Ecto neural progenitor cell (in vitro differentiated cells): Measurements from ENCODE around the gene PACS1.
"Not testable (repeated sequence)": the region's sequence is repeated elsewhere in the genome, so short reads cannot be mapped to it uniquely, and the experiment has no call there.

Experiments
- DNase-seq: peaks from one replicate; pipeline ENCODE4 v3.0.0-alpha.2; 2018; ENCODE audit warnings: low spot score

PACS1 gene

GRCh38 chr11:66076561-66076960 lies 6.5 kb downstream of the PACS1 start:
- DNase-seq, result no peak

- DNase-seq, result no peak
These were observed 7.9 kb downstream of the PACS1 start for GRCh38 chr11:66077927-66078326.

DNA sequence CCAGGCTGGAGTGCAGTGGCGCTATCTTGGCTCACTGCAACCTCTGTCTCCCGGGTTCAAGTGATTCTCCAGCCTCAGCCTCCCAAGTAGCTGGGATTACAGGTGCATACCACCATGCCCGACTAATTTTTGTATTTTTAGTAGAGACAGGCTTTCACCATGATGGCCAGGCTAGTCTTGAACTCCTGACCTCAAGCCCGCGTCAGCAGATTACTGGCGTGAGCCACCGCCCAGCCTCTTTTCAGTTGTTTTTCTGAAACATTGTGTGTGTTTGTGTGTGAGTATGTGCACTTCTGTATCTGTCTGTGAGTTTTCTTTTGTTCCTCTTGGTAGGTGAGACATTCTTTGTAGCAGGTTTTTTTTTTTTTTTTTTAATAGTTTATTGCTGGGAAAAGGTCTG lies 8.9 kb downstream of the PACS1 start:
- DNase-seq, result not testable (repeated sequence)

GRCh38 chr11:66080055-66080817 lies 10.2 kb downstream of the PACS1 start:
- no peak for DNase-seq

DNA sequence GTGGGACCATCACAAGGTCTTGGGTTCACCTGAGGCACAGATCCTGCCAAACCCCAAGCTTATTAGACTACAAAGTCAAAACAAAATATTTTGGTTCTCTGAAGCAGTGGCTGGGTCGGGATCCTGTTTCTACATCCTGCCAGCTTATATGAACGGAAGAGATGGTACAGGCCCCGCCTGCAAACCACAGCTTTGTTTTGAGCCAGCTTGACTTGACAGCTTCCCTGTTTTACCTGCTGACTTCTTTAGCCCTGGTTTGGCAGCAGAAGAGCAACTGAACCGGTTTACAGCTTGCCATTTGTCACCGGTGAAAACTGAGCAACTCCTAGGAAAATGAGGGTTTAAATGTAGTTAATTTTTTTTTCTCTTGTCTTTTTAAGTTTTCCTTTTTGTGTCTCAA lies 11.4 kb downstream of the PACS1 start:
- no peak for DNase-seq

DNA sequence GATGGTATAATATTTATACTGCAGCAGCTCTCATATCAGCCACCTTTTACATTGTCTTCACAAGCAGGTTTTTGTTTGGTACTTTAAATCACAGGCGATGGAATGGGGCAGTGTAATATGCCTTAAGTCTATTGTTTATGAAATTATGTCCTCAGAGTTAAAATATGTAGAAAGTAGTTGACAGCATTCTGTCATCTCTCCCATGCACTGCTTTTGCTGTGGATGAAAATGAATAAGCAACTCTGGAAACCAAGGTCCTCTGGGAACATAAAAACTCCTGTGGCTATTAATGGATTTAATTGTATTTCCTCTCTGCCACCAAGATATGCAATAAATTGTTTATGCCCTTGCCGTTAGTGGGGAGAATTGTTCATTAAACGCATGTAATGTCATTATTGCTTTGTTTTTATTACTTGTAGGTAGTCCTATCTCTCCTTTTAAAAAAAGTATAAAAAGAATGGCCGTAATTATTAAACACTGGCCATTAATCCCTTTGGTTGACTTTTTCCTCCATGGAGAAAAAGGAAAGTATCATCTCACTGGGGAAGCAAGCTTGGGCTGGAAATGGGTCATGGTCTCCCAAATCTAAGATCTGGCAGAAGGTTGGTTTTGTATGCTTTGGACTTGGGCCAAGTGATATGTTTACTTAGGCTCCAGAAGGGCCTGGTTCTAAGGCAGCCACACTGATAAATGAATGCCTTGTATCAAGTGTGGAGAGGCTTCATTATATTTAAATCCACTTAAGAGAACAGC lies 13.1 kb downstream of the PACS1 start:
- no peak for DNase-seq

DNA sequence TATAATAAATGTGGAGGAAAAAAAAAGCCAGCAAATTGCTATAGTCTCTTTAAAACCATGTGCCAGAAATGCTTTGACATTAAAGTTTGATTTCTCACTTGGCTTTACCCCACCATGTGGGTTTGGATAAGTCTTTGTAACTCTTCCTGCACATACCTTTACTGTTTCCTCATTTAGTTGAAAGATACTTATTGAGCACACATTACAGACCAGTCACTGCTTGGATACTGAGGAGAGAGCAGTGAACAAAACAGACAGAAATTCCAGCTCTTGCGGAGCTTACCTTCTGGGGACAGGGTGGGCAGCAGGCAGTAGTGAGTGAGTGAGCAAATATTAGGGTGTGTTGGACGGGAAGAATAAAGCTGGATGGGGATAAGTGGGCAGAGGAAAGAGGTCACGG lies 13.7 kb downstream of the PACS1 start:
- no peak for DNase-seq

DNA sequence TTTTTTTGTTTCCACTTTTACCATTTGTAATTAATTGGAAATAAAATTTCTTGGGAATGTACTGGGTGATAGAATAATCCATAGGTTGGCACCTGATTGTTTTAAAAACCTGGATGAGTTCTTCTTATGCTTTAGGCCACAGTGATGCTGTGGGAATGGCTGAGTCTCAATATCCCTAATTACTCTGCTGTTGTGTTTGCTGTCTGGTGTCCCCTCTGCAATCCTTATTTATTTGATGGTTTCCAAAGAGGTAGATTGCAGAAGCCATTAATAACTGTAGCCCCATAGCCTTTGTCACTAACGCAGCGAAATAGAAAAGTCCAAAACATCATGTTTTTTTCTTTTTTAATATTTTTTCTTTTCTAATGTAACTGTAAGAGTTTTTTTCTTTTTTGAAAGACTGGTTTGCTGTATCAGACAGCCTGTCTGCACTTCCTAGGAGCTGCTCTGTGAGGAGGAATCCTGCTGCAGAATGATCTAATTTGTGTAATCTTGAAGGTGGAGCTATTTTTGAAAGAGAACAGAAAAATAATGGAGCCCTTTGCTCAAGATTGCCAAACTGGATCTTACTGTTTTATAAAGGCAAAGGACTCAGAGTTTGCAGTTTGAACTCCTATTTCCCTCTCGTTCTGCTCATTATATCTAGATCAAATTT lies 14.9 kb downstream of the PACS1 start:
- DNase-seq, result no peak

DNA sequence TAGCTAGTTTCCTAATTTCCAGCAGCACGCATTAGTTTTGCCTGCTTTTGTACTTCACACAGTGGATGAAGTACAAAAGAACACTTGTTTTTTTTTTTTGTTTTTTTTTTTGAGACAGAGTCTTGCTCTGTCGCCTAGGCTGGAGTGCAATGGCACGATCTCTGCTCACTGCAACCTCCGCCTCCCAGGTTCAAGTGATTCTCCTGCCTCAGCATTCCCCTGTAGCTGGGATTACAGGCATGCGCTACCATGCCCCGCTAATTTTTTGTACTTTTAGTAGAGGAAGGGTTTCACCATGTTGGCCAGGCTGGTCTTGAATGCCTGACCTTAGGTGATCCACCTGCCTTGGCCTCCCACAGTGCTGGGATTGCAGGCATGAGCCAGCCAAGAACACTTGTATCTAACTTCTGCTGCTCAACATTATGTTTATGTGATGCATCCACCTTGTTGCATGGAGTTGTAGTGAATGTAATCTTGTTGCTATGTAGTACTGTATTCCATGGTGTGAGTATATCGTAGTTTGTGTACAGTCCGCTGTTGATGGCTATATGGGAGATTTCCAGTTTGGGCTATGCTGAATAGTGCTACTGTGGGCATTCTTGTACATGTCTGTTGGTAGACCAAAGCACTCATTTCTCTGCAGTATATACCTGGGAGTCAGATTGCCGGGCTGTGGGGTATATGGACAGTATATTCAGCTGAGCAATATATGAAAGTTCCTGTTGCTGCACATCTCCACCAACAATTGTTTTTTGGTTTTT lies 17.3 kb downstream of the PACS1 start:
- DNase-seq, result no peak

- no peak for DNase-seq
These were observed 19.0 kb downstream of the PACS1 start for GRCh38 chr11:66089067-66089466.

- DNase-seq, result no peak
These were observed 20.2 kb downstream of the PACS1 start for GRCh38 chr11:66090288-66090687.

DNA sequence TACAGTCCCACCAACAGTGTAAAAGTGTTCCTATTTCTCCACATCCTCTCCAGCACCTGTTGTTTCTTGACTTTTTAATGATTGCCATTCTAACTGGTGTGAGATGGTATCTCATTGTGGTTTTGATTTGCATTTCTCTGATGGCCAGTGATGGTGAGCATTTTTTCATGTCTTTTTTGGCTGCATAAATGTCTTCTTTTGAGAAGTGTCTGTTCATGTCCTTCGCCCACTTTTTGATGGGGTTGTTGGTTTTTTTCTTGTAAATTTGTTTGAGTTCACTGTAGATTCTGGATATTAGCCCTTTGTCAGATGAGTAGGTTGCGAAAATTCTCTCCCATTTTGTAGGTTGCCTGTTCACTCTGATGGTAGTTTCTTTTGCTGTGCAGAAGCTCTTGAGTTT lies 22.1 kb downstream of the PACS1 start:
- not testable (repeated sequence) for DNase-seq

- DNase-seq, result not testable (repeated sequence)
These were observed 29.7 kb downstream of the PACS1 start for GRCh38 chr11:66099746-66100145.

GRCh38 chr11:66100272-66101065 lies 30.4 kb downstream of the PACS1 start:
- no peak for DNase-seq

DNA sequence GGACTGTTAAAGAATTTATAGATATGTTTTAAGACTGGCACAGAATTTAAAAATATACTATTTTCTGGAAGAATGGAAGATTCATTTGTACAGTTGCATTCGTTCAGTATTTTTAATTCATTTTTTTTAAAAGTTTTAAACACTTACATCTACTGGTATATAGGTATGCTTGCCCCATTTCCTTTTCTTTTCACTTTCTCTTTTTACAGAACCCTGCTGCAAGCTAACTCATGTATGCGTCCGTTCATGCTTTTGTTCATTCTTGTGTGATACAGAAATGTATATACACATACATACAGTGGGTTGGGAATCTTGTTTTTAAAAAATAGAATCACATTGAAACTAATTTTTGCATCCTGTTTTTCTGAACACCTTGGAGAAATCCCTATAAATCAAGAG lies 31.0 kb downstream of the PACS1 start:
- no peak for DNase-seq

DNA sequence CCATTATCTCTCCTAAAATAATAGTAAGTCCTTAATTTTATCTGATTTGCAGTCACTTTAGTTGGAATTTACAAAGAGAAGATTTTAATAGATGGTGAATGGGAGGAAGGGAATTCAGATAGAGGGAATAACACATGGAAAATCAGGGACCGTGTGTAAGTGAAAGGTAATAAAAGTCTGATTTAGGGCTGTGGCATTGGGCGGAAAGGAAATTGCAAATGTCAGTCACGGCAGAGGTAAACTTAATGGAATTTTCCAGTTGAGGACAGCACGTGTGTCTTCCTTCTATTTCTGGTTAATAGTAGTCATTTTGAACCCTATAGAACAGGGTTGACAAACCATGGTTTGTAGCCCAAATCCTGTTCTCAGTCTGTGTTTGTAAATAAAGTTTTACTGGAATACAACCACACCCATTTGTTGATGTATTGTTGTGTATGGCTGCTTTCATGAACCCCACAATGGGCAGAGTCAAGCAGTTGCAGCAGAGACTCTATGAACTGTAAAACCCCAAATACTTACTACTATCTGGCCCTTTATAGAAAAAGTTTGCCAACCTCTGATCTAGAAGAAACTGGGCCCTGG lies 34.1 kb downstream of the PACS1 start:
- DNase-seq, result no peak

DNA sequence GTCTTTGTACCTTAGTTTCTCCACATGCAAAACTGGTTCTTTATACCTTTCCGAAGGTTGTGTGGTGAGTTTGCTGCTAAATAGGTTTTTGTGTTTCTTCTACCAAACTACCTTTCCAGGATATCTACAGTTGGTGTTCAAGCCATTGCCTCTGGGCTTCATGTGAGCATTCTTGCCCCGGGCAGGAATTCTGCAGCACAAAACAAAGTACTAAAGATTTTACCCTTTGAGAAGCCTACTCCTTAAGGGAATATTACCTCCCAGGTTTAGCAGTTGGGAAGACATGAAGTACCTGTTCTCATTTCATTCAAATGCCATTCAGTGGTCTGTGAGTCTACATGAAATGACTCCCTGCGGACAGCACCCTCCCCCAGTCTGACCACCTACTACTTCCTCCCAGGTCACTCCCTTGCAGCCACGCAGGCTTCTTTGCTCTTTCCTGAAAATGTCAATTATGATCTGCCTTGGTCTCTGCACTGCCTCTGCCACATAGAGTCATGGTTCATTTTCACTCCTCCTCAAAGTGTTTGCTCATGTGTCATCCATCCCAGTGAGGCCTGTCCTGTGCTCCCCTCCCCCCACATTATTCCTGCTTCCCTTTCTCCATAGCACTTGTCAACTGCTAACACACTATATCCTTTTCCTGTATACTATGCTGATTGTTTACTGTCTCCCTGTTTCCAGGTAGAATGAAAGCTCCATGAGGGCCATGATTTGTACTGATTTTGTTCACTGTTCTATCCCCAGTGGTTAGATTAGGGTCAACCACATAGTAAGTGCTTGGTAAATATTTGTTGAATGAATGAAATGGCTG lies 36.9 kb downstream of the PACS1 start:
- no peak for DNase-seq

DNA sequence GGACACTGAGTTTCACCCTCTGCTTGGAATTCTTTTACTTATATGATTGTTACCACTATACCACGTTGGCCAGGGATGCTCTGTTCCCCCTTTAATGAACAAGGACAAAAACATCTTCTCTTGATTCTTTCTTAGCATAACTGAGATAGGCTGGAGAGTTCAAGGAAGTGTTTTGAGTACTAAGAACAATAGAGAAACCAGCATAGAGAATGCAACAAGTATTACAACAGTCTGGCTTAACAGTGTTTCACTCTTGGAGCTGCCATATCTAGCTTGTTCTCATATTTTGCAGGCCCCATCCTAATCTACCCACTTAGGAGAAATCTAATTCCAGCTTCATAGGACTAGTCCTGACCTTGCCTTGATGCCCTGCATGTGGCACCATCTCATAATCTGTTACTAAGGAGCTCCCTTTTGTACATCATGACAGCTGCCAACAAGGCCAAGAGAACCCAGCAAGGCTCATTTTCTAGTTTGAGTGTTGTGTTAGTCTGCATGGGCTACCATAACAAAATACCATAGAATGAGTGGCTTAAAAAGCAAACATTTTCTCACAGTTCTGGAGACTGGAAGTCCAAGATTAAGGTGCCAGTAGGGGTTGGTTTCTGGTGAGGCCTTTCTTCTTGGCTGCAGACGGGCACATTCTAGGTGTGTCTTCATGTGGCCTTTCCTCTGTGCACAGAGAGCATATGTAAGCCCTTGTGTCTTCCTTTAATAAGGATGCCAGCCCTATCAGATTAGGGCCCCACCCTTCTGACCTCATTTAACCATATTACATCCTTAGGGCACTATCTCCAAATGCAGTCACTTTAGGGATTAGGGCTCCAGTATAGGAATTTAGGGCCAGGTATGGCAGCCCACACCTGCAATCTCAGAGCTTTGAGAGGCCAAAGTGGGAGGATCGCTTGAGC lies 37.8 kb downstream of the PACS1 start:
- no peak for DNase-seq

- DNase-seq, result no peak
These were observed 39.2 kb downstream of the PACS1 start for GRCh38 chr11:66109294-66109693.
